Type B pancreatic cell (in vitro differentiated cells): ENCODE results near the gene SRSF8. TPM values are rescaled to one million over a fixed set of nuclear protein-coding genes. Genes with fewer than 3 reads are reported as not detected.
A peak's percentile ranks its signal among the peaks of the same experiment; 100 is the strongest.

Experiments used
- DNase-seq: peaks from one replicate; pipeline ENCODE4 v3.0.0; 2021; ENCODE audit warnings: mixed read lengths; ENCODE audit not compliant: unreplicated experiment; ENCODE audit errors: extremely low spot score
- H3K27ac Mint-ChIP-seq: 2 replicates; pipeline ENCODE4 v1.8.0; 2021; ENCODE audit warnings: mild to moderate bottlenecking, mixed read lengths
- H3K27me3 Mint-ChIP-seq: 2 replicates; pipeline ENCODE4 v1.8.0; 2021; ENCODE audit warnings: mixed read lengths
- H3K36me3 Mint-ChIP-seq: 2 replicates; pipeline ENCODE4 v1.8.0; 2021; ENCODE audit warnings: mixed read lengths
- H3K4me1 Mint-ChIP-seq: one replicate; pipeline ENCODE4 v1.8.0; 2021; ENCODE audit warnings: mixed read lengths; ENCODE audit not compliant: unreplicated experiment
- H3K4me3 Mint-ChIP-seq: 2 replicates; pipeline ENCODE4 v1.8.0; 2021; ENCODE audit warnings: mild to moderate bottlenecking, mixed read lengths
- H3K9me3 Mint-ChIP-seq: 2 replicates; pipeline ENCODE4 v1.8.0; 2021; ENCODE audit warnings: mixed read lengths
- CTCF ChIP-seq: fragments of 200-600 bp; sonication (generic); conservative IDR thresholded peaks from 2 replicates; pipeline ENCODE4 v1.5.0; 2021; ENCODE audit warnings: antibody characterized with exemption, mild to moderate bottlenecking
- total RNA-seq: library from RNA; stranded (reverse); gene quantifications from 2 replicates; pipeline ENCODE4 v1.2.1, GENCODE V29; 2021; ENCODE audit warnings: low replicate concordance

The SRSF8 gene
- total RNA-seq, 1 donor from 2014 or later: 43.7 TPM

DNA sequence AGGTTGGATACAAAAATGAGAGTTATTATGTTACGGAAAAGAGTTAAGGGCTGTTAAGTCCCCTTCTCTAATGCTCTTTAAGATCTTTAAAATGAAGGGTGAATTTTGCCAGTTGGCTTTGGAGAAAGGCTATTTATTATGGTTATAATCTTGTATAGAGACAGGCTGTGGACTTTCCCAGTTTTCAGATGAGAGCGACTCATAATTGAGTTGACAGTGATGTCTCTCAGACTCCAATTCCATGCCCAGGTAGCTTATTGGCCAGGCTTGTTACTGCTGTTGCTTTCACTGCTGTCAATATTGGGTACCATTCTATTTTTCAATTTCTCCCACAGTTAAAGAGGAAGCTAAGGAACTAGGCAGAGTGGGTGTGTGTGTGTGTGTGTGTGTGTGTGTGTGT lies 36.0 kb downstream of the SRSF8 start:
- no peaks in the 10 kb centered on the region for H3K36me3 Mint-ChIP-seq
- no peaks in the 10 kb centered on the region for H3K27me3 Mint-ChIP-seq
- no peak for TF ChIP-seq CTCF
- no peak overlapping the region for H3K27ac Mint-ChIP-seq
- no peaks in the 10 kb centered on the region for H3K9me3 Mint-ChIP-seq
- H3K4me1 Mint-ChIP-seq: peaks cover 17% of the 10 kb centered on the region
- DNase-seq: no peak
- no peak overlapping the region for H3K4me3 Mint-ChIP-seq

- H3K9me3 Mint-ChIP-seq: no peaks in the 10 kb centered on the region
- H3K4me3 Mint-ChIP-seq: no peak overlapping the region
- no peak overlapping the region for H3K27ac Mint-ChIP-seq
- peaks cover 25% of the 10 kb centered on the region for H3K4me1 Mint-ChIP-seq
- H3K36me3 Mint-ChIP-seq: no peaks in the 10 kb centered on the region
- H3K27me3 Mint-ChIP-seq: no peaks in the 10 kb centered on the region
- DNase-seq: no peak
- TF ChIP-seq CTCF: no peak
Measured at GRCh38 chr11:95103701-95104100, 37.0 kb downstream of the SRSF8 start.

- Mint-ChIP-seq H3K9me3 (no peaks in the 10 kb centered on the region), H3K27ac (no peak overlapping the region), H3K27me3 (no peaks in the 10 kb centered on the region), H3K36me3 (no peaks in the 10 kb centered on the region), H3K4me1 (peaks cover 30% of the 10 kb centered on the region), H3K4me3 (no peak overlapping the region)
- no peak for DNase-seq
- TF ChIP-seq CTCF: no peak
Measured at GRCh38 chr11:95104121-95104830, 37.6 kb downstream of the SRSF8 start.

DNA sequence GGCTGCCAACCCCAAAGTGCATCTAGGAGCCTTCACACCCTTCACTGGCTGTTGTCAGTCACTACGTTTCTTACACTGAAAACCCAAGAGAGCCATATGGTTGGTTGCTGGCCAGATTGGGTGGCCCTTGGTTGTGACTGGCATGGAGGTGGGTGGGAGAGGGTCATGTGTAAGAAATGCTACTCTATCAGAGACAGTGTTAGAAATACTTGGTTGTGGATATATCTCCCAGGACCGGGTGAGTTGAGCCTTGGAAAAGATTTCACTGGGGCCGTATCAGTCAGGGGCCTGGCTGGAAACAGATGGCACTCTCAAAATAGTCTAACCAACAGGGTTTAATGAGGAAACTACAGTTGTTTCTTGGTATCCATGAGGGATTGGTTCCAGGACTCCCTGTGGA lies 38.1 kb downstream of the SRSF8 start:
- no peak overlapping the region for H3K4me3 Mint-ChIP-seq
- H3K4me1 Mint-ChIP-seq: peaks cover 30% of the 10 kb centered on the region
- H3K9me3 Mint-ChIP-seq: no peaks in the 10 kb centered on the region
- no peak for TF ChIP-seq CTCF
- H3K36me3 Mint-ChIP-seq: no peaks in the 10 kb centered on the region
- no peaks in the 10 kb centered on the region for H3K27me3 Mint-ChIP-seq
- DNase-seq: no peak
- no peak overlapping the region for H3K27ac Mint-ChIP-seq

GRCh38 chr11:95108159-95108611 lies 41.5 kb downstream of the SRSF8 start:
- DNase-seq: no peak
- H3K9me3 Mint-ChIP-seq: no peaks in the 10 kb centered on the region
- H3K4me3 Mint-ChIP-seq: peak overlapping the region; percentile 80
- H3K36me3 Mint-ChIP-seq: no peaks in the 10 kb centered on the region
- H3K27me3 Mint-ChIP-seq: no peaks in the 10 kb centered on the region
- peak overlapping the region; percentile 92 for H3K27ac Mint-ChIP-seq
- no peak for TF ChIP-seq CTCF
- peaks cover 38% of the 10 kb centered on the region for H3K4me1 Mint-ChIP-seq
